AG04450 (cell line): ENCODE data around the gene CD9. TPM values are rescaled to one million over a fixed set of nuclear protein-coding genes. Genes with fewer than 3 reads are reported as not detected.

Experiments
- CTCF ChIA-PET: fragments of 300-600, 350-600 bp; formaldehyde crosslinking; extraction: SDS; loops from one replicate; lab custom pipeline; 2022; ENCODE audit warnings: antibody characterized with exemption, inconsistent platforms; lab: Charles Lee
- POLR2A ChIA-PET: fragments of 350-600 bp; formaldehyde crosslinking; extraction: SDS; loops from one replicate; lab custom pipeline; 2021; ENCODE audit warnings: antibody characterized with exemption, inconsistent platforms; lab: Yijun Ruan, JAX
- DNase-seq: peaks from one replicate; pipeline ENCODE4 v3.0.0-alpha.2; 2011; ENCODE audit warnings: low read depth, low spot score
- H3K27ac ChIP-seq: one replicate; pipeline ENCODE4 v1.5.1; 2012; ENCODE audit warnings: low read depth, low read length, control low read depth
- H3K27me3 ChIP-seq: one replicate; pipeline ENCODE4 v1.6.0; 2012; ENCODE audit warnings: low read length; ENCODE audit not compliant: control insufficient read depth, insufficient read depth
- H3K4me3 ChIP-seq: 2 replicates; pipeline ENCODE4 v1.5.1; 2011; ENCODE audit warnings: mild to moderate bottlenecking, low read depth, low read length, control low read depth
- H3K9me3 ChIP-seq: 2 replicates; pipeline ENCODE4 v1.5.1; 2012; ENCODE audit warnings: low read length; ENCODE audit not compliant: control insufficient read depth, insufficient read depth
- polyA plus RNA-seq: library from polyadenylated mRNA; depleted of rRNA; stranded (reverse); fragments of >200 nt; gene quantifications from 2 replicates; pipeline ENCODE4 v1.2.3, GENCODE V29; 2011
- TF ChIP-seq, protein P1 (sequence below): IDR thresholded peaks from 2 replicates; pipeline ENCODE4 v1.5.1; 2011; ENCODE audit warnings: low read depth, low read length, control low read depth, inconsistent platforms

CD9 gene
- polyA plus RNA-seq, 1 experiment = 177 TPM

DNA sequence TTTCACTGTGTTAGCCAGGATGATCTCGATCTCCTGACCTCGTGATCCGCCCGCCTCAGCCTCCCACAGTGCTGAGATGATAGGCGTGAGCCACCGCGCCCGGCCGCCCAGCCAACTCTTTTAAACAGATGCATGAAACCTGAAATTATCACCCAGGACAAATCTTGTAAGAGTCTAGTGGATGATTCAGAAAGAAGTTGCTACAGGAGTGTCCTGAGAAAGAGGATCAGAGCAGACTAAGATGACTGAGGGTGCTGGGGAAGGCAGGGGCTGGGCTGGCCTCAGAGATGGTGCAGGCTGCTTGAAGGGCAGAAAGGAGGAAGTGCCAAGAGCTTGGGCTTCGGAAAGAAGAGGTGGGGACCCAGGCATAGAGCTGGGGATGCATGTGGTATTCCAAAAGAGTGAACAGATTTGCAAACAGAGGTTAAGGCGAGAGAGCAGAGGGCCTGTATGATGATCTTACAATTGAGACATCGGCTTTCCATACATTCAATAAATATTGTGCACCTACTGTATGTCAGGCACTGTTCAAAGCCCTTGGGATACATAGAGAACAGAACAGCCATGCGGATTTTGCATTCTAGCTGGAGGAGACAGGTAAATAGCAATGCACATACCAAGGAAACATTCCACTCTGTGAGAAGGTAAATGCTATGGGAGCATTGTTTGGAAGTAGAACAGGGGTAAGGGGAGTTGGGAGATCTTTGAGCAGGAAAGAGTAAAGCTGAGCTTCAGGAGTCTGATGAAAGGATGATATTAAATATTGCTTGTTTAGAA, 7.4 kb upstream of the CD9 start:
- H3K4me3 ChIP-seq = no peak overlapping the region
- H3K9me3 ChIP-seq = peaks cover 3% of the 10 kb centered on the region; the same call in 1 of the 2 replicates
- POLR2A ChIA-PET = no interaction called here
- H3K27ac ChIP-seq = no peak overlapping the region
- TF ChIP-seq, protein P1, sequence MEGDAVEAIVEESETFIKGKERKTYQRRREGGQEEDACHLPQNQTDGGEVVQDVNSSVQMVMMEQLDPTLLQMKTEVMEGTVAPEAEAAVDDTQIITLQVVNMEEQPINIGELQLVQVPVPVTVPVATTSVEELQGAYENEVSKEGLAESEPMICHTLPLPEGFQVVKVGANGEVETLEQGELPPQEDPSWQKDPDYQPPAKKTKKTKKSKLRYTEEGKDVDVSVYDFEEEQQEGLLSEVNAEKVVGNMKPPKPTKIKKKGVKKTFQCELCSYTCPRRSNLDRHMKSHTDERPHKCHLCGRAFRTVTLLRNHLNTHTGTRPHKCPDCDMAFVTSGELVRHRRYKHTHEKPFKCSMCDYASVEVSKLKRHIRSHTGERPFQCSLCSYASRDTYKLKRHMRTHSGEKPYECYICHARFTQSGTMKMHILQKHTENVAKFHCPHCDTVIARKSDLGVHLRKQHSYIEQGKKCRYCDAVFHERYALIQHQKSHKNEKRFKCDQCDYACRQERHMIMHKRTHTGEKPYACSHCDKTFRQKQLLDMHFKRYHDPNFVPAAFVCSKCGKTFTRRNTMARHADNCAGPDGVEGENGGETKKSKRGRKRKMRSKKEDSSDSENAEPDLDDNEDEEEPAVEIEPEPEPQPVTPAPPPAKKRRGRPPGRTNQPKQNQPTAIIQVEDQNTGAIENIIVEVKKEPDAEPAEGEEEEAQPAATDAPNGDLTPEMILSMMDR = no peak
- CTCF ChIA-PET = interaction anchor here (1.5 to 6.3 kb wide), 4 partner anchors 31 to 272 kb away, joined by 3 to 185 read pairs (median 4); no protein-coding TSS in a partner anchor
- peaks cover 10% of the 10 kb centered on the region for H3K27me3 ChIP-seq
- no peak for DNase-seq

DNA sequence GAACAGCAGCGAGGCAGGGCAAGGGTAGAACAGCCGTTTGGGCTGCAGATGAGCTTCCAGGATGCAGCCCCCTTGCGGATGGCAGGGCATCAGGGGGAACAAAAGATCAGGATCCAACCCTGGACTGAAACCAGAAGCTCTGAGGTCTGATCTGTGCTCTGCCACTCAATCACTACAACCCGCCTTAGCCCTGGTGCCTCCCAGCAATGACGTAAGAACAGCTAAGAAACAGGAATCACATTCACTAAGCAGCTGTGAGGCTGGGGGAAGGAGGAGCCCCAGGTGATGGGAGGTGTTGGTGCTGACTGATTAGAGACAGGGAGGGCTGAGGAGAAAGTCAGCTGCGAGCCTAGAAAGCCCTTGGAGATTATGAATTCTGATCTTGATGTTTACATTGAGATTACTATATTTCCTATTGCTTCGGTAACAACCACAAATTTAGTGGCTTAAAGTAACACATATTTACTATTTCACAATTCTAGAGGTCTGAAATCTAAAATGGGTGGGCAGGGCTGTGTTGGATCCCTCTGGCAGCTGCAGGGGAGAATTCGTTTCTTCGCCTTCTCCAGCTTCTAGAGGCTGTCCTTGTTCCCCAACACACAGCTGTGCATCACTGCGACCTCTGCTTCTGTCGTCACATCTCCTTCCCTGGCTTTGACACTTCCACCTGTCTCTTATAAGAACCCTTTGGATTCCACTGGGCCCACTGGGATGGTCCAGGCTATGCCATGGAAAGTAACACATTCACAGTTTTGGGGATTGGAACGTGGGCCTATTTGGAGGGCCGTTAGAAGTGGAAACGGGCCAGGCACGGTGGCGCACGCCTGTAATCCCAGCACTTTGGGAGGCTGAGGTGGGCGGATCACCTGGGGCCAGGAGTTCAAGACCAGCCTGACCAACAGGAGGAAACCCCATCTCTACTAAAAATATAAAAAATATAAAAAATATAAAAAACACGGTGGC, 6.1 kb upstream of the CD9 start:
- Histone ChIP-seq H3K4me3 (no peak overlapping the region), H3K27ac (no peak overlapping the region), H3K27me3 (peaks cover 5% of the 10 kb centered on the region), H3K9me3 (peaks cover 3% of the 10 kb centered on the region; the same call in 1 of the 2 replicates)
- ChIA-PET POLR2A (interaction anchor here (0.6 to 1.4 kb wide), 2 partner anchors 92 to 133 kb away, joined by 3 to 4 read pairs; no protein-coding TSS in a partner anchor), CTCF (interaction anchor here (0.6 to 6.3 kb wide), 17 partner anchors 9 to 746 kb away, joined by 3 to 185 read pairs (median 5); no protein-coding TSS in a partner anchor)
- no peak for DNase-seq
- TF ChIP-seq, protein P1 = 0 out of 2 replicates have a peak, but pooled peaks have one; percentile 17

- peak; percentile 68 for DNase-seq
- H3K9me3 ChIP-seq = no peaks in the 10 kb centered on the region; the same call in 1 of the 2 replicates
- TF ChIP-seq, protein P1 = peak; percentile 93
- no peak overlapping the region for H3K27ac ChIP-seq
- peaks cover 2% of the 10 kb centered on the region for H3K27me3 ChIP-seq
- no peak overlapping the region for H3K4me3 ChIP-seq
- ChIA-PET CTCF (interaction anchor here (0.5 to 6.3 kb wide), 50 partner anchors 9 to 269 kb away, joined by 3 to 185 read pairs (median 5); no protein-coding TSS in a partner anchor), POLR2A (interaction anchor here (1.1 to 1.9 kb wide), 3 partner anchors 82 to 275 kb away, joined by 3 to 14 read pairs (median 4); partner anchors contain the start of gene VAMP1)
Measured at GRCh38 chr12:6195665-6196535, 4.3 kb upstream of the CD9 start.

GRCh38 chr12:6198051-6198450, 2.1 kb upstream of the CD9 start:
- TF ChIP-seq, protein P1 = no peak
- H3K4me3 ChIP-seq = no peak overlapping the region
- H3K9me3 ChIP-seq = no peaks in the 10 kb centered on the region; the same call in 1 of the 2 replicates
- ChIA-PET POLR2A (no interaction called here), CTCF (interaction anchor here (0.6 to 6.3 kb wide), 4 partner anchors 30 to 273 kb away, joined by 3 to 185 read pairs (median 26); no protein-coding TSS in a partner anchor)
- peaks cover 2% of the 10 kb centered on the region for H3K27me3 ChIP-seq
- no peak overlapping the region for H3K27ac ChIP-seq
- no peak for DNase-seq
